ENCODE results near the gene FGD1.

- no peak for TF ChIP-seq CTCF (IDR thresholded peaks at IDR 0.05)
- peak; percentile 40 to 82 for TF ChIP-seq POLR2AphosphoS5 (IDR thresholded peaks at IDR 0.05)
These were observed 55.8 kb downstream of the FGD1 start, which contains the start of gene TSR2 for GRCh38 chrX:54439960-54440871.
